GM12801 (cell line): ENCODE results near the gene LY6G6D.

Source experiments
- TF ChIP-seq, protein P1 (sequence below): IDR thresholded peaks from one replicate; pipeline ENCODE4 v1.5.1; 2011; ENCODE audit warnings: control low read depth; ENCODE audit not compliant: insufficient read length; ENCODE audit errors: extremely low read depth

LY6G6D gene

DNA sequence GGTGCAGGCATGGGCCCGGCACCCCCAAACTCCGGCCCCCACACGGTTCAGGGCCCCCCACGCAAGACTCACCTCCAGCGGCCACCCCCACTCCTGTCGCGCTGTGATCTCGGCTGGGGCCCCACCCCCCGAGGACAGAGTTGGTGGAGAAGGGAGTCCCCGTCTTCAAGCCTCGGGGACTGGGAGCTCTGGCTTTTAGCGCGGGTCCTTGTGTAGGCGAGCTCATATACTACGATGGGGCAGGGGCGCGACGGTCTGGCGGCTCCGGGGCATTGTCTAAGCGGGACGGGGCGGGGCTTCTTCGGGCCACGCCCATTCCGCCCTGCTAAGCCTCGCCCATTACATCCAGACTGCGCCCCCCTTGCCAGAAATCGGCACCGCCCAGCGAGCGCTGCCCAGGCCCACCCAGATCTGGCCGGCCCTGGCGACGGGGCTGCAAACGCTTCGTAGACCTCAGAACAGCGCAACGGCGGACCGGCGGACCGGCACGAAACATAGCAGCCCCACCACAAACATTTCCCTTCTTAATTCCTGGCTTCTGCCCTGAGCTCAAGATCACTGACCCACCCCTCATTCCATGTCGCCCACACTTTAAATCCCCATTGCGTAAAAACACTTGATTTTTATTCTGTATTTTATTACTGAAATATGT is 15.0 kb downstream of the LY6G6D start:
- TF ChIP-seq, protein P1, sequence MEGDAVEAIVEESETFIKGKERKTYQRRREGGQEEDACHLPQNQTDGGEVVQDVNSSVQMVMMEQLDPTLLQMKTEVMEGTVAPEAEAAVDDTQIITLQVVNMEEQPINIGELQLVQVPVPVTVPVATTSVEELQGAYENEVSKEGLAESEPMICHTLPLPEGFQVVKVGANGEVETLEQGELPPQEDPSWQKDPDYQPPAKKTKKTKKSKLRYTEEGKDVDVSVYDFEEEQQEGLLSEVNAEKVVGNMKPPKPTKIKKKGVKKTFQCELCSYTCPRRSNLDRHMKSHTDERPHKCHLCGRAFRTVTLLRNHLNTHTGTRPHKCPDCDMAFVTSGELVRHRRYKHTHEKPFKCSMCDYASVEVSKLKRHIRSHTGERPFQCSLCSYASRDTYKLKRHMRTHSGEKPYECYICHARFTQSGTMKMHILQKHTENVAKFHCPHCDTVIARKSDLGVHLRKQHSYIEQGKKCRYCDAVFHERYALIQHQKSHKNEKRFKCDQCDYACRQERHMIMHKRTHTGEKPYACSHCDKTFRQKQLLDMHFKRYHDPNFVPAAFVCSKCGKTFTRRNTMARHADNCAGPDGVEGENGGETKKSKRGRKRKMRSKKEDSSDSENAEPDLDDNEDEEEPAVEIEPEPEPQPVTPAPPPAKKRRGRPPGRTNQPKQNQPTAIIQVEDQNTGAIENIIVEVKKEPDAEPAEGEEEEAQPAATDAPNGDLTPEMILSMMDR: no peak

DNA sequence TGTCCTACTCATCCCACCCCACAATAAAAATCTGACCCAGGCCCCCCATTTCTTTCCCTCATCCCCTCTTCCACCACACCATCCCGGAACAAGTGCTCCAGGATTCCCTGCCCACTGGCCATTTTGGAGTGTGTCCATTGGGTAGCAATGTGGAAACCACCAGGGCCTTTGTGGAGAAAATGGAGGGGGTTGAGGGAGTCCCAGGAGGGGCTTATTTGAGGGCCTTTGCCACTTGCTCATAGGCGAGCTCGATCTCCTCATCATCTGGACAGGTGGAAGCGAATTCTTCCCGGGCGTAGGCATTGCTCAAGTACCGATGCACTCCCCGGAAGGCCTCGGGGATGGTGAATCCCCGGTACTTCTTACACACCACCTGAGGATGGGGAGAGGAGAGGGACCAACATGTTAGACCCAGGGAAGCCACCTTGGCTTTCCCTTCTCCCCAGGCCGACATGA is 15.5 kb downstream of the LY6G6D start:
- TF ChIP-seq, protein P1: no peak

DNA sequence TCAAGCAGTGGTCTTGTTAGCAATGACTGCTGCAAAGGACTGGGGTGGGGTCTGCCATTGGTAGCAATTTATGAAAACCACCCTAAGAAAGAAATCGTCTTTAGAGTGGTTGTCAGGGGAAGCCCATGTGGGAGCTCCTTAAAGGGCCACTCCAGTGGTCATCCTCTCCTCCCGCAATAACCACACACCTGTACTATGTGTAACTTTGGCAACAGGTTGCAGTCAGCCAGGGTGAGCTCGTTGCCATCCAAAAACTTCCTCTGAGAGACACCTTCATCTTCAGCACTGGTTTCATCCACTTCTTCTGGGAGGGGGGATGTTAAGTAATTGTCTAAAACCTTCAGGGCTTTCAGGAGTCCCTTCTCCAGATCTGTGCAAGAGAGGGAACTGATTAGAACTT is 16.9 kb downstream of the LY6G6D start:
- TF ChIP-seq, protein P1: no peak

DNA sequence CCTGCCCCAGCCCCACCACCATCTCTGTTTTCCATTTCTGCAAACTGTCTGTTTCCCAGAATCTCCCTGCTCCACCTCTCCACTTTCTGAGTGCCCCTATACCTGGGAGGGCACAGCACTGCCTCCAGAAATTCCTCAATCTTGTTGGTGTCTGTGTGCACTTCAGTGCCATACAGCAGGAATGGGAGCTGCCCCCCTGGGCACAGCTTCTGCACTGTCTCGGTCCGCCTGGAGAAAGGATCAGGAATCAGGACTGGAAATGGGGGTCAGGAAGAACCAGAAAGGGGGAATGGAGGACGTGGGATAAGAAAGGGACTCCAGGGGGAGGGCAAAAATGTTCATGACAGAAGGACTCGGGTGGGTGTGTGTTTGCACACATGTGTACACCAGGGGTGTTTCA is 18.6 kb downstream of the LY6G6D start:
- TF ChIP-seq, protein P1: no peak

DNA sequence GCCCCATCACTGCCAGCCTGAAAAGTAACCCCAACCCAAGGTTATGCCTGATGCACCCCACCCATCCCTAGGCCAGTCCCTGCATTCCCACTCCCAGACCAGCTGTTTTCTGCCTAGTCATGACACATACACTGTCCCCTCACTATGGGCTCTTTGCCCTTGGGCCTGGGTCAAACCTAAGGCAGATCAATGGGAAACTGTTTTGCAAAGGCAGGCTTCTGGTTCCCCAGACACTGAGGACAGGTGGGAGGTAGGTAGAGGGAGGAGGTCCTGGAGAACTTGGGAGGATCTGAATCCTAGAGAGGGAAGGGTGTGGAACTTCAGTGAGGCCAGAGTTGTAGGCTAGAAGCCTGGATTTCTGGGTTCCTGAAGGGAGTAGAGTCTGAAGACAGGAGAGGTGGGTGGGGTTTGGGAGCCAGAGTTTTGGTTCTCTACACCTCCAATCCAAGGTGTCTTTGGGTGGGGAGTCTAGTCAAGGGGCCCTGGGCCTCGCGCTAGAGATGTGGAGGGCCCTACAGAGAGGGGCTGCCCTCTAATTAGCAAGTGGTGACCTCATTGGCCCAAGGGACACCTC is 19.2 kb downstream of the LY6G6D start:
- TF ChIP-seq, protein P1: no peak

DNA sequence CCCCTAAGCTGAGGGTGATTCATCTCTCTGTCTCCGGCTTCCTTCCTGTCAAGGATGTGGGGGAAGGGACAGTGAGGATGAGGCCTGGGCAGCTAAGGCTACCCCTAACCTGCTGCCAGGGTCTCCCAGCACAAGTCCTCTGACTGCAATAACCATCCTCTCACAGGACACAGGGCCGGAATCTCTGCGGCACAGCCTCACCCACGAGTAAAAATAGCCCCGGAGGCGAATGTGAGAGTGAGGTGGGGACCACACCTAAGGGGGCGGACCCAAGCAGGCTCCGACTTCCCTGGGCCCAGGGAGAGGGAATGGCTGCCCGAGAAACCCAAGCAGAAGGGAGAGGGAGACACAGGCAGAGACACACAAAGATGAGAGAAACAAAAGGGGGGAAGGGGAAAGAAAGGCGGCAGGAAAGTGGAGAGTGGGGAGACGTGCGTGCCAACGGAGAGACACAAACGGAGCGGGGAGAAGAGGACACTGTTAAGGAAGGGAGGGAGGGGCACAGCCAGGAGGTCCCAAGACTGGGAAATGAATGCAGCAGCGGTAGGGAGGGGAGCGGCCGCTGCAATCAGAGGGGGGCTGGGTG is 19.8 kb downstream of the LY6G6D start:
- TF ChIP-seq, protein P1: no peak

DNA sequence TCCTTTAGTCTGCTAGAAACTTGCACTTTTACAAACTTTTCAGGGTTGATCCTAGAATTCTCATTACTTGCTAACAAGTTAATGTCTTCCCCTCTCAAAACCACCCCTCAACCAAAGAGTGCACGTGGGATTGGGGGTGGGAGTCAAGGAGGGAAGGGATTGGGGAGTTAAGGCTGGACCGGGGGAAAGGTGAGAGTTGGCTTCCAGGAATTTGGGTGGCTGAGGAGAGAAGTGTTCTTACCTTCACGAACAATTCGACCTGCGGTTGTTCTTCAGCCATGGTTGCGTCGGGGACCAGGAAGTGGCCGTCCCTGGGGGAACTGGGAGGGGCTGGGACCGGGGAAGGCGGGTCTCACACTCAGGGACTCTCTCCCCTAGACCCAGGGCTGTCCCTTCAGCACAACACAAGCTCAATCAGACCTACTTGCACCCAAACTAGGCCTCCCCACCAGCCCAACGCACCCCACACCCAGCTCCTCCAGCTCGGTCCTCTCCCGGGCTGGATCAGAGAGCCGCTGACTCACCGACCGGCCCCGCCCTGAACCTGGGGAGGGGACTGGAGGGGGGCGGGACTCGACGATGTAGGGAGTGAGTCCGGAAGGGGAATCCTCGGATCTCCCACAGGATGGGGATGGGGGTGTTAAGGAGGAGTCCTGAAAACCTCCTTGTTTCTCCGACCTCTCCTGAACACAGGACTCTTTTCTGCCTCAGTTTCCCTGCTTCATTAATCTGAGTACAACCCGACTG is 21.0 kb downstream of the LY6G6D start, which contains the start of gene CLIC1:
Gene CLIC1 (minus strand): TSS at position 510 of the 747 bp plus-strand sequence. CDS start 230 bp downstream, at position 280.
- TF ChIP-seq, protein P1: no peak
